KOPT-K1 (cell line): Measurements from ENCODE around the gene S100A5.

Source experiments
- H3K27ac ChIP-seq: fragments of 200-600 bp; sonication (generic); 2 replicates; pipeline ENCODE4 v1.5.1; 2016; ENCODE audit warnings: antibody characterized with exemption, mild to moderate bottlenecking, low read depth, low read length; ENCODE audit not compliant: poor library complexity, severe bottlenecking
- H3K36me3 ChIP-seq: fragments of 200-600 bp; sonication (generic); 2 replicates; pipeline ENCODE4 v1.5.1; 2017; ENCODE audit warnings: antibody characterized with exemption, mild to moderate bottlenecking, low read length, moderate library complexity; ENCODE audit not compliant: insufficient read depth
- H3K9me3 ChIP-seq: fragments of 200-600 bp; sonication (generic); 2 replicates; pipeline ENCODE4 v1.5.1; 2017; ENCODE audit warnings: antibody characterized with exemption, low read length, mild to moderate bottlenecking; ENCODE audit not compliant: insufficient read depth, poor library complexity, severe bottlenecking

The S100A5 gene

GRCh38 chr1:153515504-153516394 lies 25.0 kb downstream of the S100A5 start:
- Histone ChIP-seq H3K36me3 (no peaks in the 10 kb centered on the region), H3K9me3 (no peaks in the 10 kb centered on the region), H3K27ac (no peak overlapping the region)

GRCh38 chr1:153513666-153514065 lies 27.1 kb downstream of the S100A5 start:
- no peaks in the 10 kb centered on the region for H3K9me3 ChIP-seq
- H3K36me3 ChIP-seq = no peaks in the 10 kb centered on the region
- H3K27ac ChIP-seq = no peak overlapping the region

- Histone ChIP-seq H3K36me3 (no peaks in the 10 kb centered on the region), H3K27ac (no peak overlapping the region), H3K9me3 (no peaks in the 10 kb centered on the region)
These were observed 27.7 kb downstream of the S100A5 start for GRCh38 chr1:153513023-153513422.

GRCh38 chr1:153510984-153511410 lies 29.7 kb downstream of the S100A5 start:
- H3K27ac ChIP-seq = no peak overlapping the region
- no peaks in the 10 kb centered on the region for H3K9me3 ChIP-seq
- no peaks in the 10 kb centered on the region for H3K36me3 ChIP-seq

GRCh38 chr1:153509729-153510354 lies 30.9 kb downstream of the S100A5 start:
- H3K36me3 ChIP-seq = no peaks in the 10 kb centered on the region
- H3K9me3 ChIP-seq = no peaks in the 10 kb centered on the region
- no peak overlapping the region for H3K27ac ChIP-seq

- H3K9me3 ChIP-seq = no peaks in the 10 kb centered on the region
- no peak overlapping the region for H3K27ac ChIP-seq
- no peaks in the 10 kb centered on the region for H3K36me3 ChIP-seq
These were observed 31.7 kb downstream of the S100A5 start for GRCh38 chr1:153509036-153509435.

- Histone ChIP-seq H3K27ac (no peak overlapping the region), H3K36me3 (no peaks in the 10 kb centered on the region), H3K9me3 (no peaks in the 10 kb centered on the region)
These were observed 32.7 kb downstream of the S100A5 start for GRCh38 chr1:153507926-153508583.

GRCh38 chr1:153506831-153507413 lies 33.8 kb downstream of the S100A5 start:
- H3K9me3 ChIP-seq = no peaks in the 10 kb centered on the region
- H3K36me3 ChIP-seq = no peaks in the 10 kb centered on the region
- H3K27ac ChIP-seq = no peak overlapping the region

- no peak overlapping the region for H3K27ac ChIP-seq
- H3K36me3 ChIP-seq = no peaks in the 10 kb centered on the region
- H3K9me3 ChIP-seq = no peaks in the 10 kb centered on the region
These were observed 34.3 kb downstream of the S100A5 start for GRCh38 chr1:153506386-153506785.

GRCh38 chr1:153505576-153505975 lies 35.2 kb downstream of the S100A5 start:
- Histone ChIP-seq H3K27ac (no peak overlapping the region), H3K36me3 (no peaks in the 10 kb centered on the region), H3K9me3 (no peaks in the 10 kb centered on the region)

GRCh38 chr1:153503766-153504165 lies 37.0 kb downstream of the S100A5 start:
- no peak overlapping the region for H3K27ac ChIP-seq
- H3K9me3 ChIP-seq = no peaks in the 10 kb centered on the region
- H3K36me3 ChIP-seq = no peaks in the 10 kb centered on the region

GRCh38 chr1:153498746-153499145 lies 42.0 kb downstream of the S100A5 start:
- Histone ChIP-seq H3K9me3 (no peaks in the 10 kb centered on the region), H3K27ac (no peak overlapping the region)

GRCh38 chr1:153495536-153495935 lies 45.2 kb downstream of the S100A5 start:
- no peaks in the 10 kb centered on the region for H3K9me3 ChIP-seq
- no peak overlapping the region for H3K27ac ChIP-seq
- H3K36me3 ChIP-seq = no peaks in the 10 kb centered on the region

More at GRCh38 chr1:153498746-153499145, 42.0 kb downstream of the S100A5 start:
- H3K36me3 ChIP-seq = no peaks in the 10 kb centered on the region

GRCh38 chr1:153494976-153495535 lies 45.7 kb downstream of the S100A5 start:
- Histone ChIP-seq H3K36me3 (no peaks in the 10 kb centered on the region), H3K9me3 (no peaks in the 10 kb centered on the region), H3K27ac (no peak overlapping the region)
